ENCODE results near the gene PRND.

GRCh38 chr20:4720041-4720976, 1.4 kb upstream of the PRND start:
- TF ChIP-seq CTCF (conservative IDR thresholded peaks at IDR 0.05) (peak; percentile 84), EZH2 (IDR thresholded peaks at IDR 0.05; ENCODE audit: low read depth) (no peak)

Measured in PC-9 (cell line).